NCI-H1105 treated with DMSO at 0.1 percent for 48 hours (cell line): ENCODE measurements around the gene MPDU1.
A peak's percentile ranks its signal among the peaks of the same experiment; 100 is the strongest.

Experiments used
- DNase-seq: peaks from one replicate; lab custom pipeline; 2025; lab: John Stamatoyannopoulos, UW

The MPDU1 gene

GRCh38 chr17:7583253-7584109 is at the start of gene MPDU1:
MPDU1 (plus strand) TSS chr17:7583852; CDS start chr17:7583863, 11 bp downstream.
- DNase-seq = peak; percentile 100

- DNase-seq = no peak
Observed at GRCh38 chr17:7538050-7538449, 45.6 kb upstream of the MPDU1 start.

- DNase-seq = no peak
Observed at GRCh38 chr17:7538891-7539545, 44.6 kb upstream of the MPDU1 start.

- DNase-seq = no peak
Observed at GRCh38 chr17:7541074-7541621, 42.5 kb upstream of the MPDU1 start.

GRCh38 chr17:7544911-7545310 is 38.7 kb upstream of the MPDU1 start:
- no peak for DNase-seq

GRCh38 chr17:7548585-7549400 is 34.9 kb upstream of the MPDU1 start, which contains the start of gene TNFSF12:
TNFSF12 (plus strand) TSS chr17:7549058; CDS start chr17:7549154, 96 bp downstream.
- no peak for DNase-seq

- DNase-seq = no peak
Observed at GRCh38 chr17:7549401-7550055, 34.1 kb upstream of the MPDU1 start.

- no peak for DNase-seq
Observed at GRCh38 chr17:7550344-7550743, 33.3 kb upstream of the MPDU1 start.

- no peak for DNase-seq
Observed at GRCh38 chr17:7551396-7551795, 32.3 kb upstream of the MPDU1 start.

- no peak for DNase-seq
Observed at GRCh38 chr17:7552621-7553051, 31.0 kb upstream of the MPDU1 start.

- no peak for DNase-seq
Observed at GRCh38 chr17:7553356-7553755, 30.3 kb upstream of the MPDU1 start.

GRCh38 chr17:7555320-7555948 is 28.2 kb upstream of the MPDU1 start:
- DNase-seq = no peak

- DNase-seq = no peak
Observed at GRCh38 chr17:7556627-7557026, 27.0 kb upstream of the MPDU1 start.

GRCh38 chr17:7557147-7557764 is 26.4 kb upstream of the MPDU1 start:
- DNase-seq = no peak

GRCh38 chr17:7557775-7558543 is 25.7 kb upstream of the MPDU1 start:
- DNase-seq = peak; percentile 83

- peak; percentile 23 for DNase-seq
Observed at GRCh38 chr17:7558544-7559319, 24.9 kb upstream of the MPDU1 start, which contains the start of gene TNFSF13. TNFSF13 (plus strand) TSS chr17:7558750; CDS start chr17:7559040, 290 bp downstream.

- DNase-seq = no peak
Observed at GRCh38 chr17:7559320-7560171, 24.1 kb upstream of the MPDU1 start.
